ENCODE data around the gene OPHN1.
A peak's percentile ranks its signal among the peaks of the same experiment; 100 is the strongest.

Gene OPHN1

DNA sequence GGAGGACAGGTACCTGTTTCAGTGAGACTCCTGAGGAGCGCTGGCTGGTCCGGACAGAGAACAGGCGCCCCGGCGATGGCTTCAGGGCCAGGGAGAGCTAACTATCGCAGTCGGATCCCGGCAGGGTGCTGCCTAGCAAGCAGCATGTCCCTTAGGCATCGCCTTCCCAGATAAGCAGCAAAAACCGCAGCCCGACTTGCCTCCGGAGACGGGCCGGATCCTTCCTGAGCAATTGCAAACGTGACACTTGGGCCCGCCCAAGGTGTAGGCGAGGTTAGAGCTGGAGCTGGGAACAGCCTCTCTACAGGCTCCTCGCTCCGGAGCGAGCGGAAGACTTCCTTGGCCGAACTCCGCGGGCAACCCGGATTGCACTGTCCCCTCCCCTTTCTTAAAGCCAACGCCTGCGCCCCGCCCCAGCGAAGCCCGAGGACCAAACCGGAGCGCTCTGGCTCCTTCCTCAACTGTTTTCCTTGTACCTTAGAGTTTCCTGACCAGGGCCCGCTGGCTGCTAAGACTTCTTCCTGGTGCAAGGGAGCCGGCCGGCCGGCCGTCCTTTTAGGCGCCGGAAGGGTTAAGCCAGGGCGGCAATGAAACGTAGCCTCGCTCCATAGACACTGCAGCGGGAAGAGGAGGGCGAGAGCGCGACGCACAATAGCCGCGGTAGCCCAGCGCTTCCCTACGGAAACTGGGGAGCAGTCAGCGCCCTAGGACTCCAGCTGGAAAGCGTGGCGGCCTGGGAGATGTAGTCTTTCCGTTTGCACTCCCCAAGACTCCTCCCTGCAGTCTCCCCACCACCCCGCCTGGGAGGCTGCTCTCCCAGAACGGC lies at the start of gene OPHN1:
OPHN1 (minus strand) TSS at position 341 of the 826 bp plus-strand sequence. CDS start 475 bp downstream, outside the sequence.
- peak; percentile 1 for DNase-seq

DNA sequence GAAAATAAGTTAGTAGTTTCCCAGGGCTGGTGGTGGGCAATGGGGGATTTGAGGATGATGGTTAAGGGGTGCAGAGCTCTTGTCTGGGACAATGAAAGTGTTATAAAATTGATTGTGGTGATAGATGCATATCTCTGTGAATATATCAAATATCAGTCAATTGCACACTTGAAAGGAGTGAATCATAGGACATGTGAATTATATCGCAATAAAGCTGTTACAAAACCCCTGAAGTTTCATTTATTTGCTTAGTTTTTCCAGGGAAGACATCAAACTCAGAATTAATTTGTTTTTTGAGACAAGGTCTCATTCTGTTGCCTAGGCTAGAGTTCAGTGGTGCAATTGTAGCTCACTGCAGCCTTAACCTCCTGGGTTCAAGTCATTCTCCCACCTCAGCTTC lies 47.7 kb upstream of the OPHN1 start:
- no peak for DNase-seq

DNA sequence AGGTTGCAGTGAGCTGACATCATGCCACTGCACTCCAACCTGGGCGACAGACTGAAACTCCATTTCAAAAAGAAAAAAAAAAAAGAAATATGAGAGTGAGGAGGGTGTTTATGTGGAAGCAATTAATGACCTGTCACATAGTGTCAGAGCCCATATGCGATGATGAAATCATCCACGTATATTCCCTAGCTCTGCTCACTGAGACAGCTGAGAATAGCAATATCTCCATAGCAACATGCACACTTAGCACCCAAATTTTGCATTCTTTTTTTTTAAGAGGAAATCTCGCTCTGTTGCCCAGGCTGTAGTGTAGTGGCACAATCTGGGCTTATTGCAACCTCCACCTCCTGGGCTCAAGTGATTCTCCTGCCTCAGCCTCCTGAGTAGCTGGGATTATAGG lies 31.5 kb upstream of the OPHN1 start:
- DNase-seq, result no peak

- DNase-seq, result no peak
Measured at GRCh38 chrX:68463880-68464279, 30.6 kb upstream of the OPHN1 start.

DNA sequence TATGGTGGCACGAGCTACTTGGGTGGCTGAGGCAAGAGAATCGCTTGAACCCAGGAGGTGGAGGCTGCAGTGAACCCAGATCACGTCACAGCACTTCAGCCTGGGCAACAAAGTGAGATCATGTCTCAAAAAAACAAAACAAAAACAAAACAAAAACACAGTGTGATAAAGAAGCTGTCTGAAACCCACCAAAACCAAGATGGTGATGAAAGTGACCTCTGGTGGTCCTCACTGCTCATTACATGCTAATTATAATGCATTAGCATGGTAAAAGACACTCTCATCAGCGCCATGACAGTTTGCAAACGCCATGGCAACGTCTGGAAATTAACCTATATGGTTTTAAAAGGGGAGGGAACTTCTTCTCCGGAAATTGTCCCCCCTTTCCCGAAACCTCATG lies 29.4 kb upstream of the OPHN1 start:
- DNase-seq, result peak; percentile 1

DNA sequence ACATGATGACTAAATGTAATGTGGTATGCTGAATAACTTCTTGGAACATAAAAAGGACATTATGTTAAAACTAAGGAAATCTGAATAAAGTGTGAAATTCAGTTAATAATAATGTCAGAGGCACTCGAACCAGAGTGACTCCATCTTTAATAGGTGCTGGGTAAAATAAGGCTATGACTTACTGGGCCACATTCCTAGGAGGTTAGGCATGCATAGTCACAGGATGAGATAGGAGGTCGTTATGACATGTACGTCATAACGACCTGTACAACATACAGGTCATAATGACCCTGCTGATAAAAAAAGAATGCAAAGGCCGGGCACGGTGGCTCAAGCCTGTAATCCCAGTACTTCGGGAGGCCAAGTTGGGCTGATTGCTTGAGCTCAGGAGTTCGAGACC lies 28.9 kb upstream of the OPHN1 start:
- no peak for DNase-seq

DNA sequence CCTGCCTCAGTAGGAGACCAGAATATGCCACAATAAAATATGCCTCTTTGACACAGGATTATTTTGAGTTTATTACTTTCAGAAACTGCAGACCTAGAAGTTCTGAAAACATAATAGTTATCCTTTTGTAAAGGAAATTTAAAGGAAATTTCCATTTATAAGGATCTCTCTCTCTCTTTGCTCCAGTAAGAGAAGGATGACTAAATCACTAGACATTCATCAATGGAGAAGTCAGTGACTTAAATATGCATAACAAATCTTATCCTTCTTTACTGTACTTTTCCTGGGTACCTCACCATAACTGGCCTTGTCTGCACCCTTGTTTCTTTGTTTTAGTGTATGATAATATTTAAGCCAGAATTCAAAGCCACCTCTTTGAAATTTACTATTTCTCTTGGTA lies 28.3 kb upstream of the OPHN1 start:
- no peak for DNase-seq

DNA sequence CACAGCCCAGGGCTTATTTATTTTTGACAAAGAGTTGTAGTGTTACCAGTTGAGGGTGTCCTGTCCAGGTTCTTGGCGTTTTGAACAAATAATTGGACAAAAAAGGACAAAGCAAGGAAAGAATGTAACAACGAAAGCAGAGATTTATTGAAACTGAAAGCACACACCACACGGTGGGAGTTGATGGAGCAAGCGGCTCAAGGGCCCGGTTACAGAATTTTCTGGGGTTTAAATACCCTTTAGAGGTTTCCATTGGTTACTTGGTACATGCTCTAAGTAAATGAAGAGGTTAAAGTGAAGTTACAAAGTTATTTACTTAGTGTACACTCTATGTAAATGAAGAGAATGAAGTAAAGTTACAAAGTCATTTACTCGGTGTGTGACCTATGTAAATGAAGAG lies 27.8 kb upstream of the OPHN1 start:
- DNase-seq, result no peak

- DNase-seq, result no peak
Measured at GRCh38 chrX:68455151-68455510, 21.8 kb upstream of the OPHN1 start.

- no peak for DNase-seq
Measured at GRCh38 chrX:68454476-68455150, 21.3 kb upstream of the OPHN1 start.

DNA sequence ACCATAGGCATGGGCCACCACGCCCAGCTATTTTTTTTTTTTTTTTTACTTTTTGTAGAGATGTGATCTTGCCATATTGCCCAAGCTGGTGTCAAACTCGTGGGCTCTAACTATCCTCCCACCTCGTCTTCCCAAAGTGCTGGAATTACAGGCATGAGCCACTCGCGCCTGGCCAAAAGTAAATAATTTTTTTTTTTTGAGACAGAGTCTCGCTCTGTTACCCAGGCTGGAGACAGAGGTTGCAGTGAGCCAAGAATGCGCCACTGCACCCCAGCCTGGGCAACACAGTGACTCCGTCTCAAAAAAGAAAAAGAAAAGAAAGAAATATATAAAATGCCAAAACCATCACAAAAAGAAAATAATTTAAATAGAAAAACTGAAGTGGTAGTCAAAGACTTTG lies 18.4 kb upstream of the OPHN1 start:
- no peak for DNase-seq

GRCh38 chrX:68443155-68443868 lies 10.0 kb upstream of the OPHN1 start:
- DNase-seq, result peak; percentile 9

GRCh38 chrX:68440940-68441339 lies 7.6 kb upstream of the OPHN1 start:
- DNase-seq, result no peak

DNA sequence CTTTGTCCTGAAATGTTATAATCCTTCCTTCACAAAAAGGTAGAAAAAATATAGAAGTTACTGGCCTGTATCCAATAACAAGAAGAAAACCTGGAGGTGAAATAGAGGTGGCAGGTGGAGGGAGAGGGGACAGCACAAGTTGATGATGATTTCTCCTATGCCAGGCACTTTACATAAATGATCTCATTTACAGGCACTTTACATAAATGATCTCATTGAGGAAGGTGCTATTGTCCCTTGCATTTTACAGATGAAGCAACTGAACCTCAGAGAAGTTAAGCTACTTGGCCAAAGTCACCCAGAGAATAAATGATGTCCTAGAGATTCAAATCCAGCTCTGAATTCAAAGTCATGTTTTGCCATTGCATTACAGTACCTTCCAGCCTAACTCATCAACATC lies 7.1 kb upstream of the OPHN1 start:
- no peak for DNase-seq

GRCh38 chrX:68439341-68439740 lies 6.0 kb upstream of the OPHN1 start:
- no peak for DNase-seq

DNA sequence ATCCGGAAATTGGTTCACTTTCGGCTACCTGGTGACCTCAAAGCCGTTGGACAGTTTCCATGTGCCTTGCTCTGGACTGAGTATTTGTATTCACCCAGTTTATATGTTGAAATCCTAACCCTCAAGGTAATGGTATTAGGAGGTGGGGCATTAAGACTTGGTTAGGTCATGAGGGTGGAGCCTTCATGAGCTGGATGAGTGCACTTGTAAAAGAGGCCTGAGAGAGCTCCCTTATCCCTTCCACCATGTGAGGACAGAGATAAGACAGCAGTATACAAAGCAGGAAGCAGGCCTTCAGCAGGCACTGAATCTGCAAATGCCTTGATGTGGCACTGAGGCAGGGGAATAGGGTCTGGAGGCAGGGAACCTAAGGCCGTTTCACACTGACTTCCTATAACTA lies 5.3 kb upstream of the OPHN1 start:
- no peak for DNase-seq

DNA sequence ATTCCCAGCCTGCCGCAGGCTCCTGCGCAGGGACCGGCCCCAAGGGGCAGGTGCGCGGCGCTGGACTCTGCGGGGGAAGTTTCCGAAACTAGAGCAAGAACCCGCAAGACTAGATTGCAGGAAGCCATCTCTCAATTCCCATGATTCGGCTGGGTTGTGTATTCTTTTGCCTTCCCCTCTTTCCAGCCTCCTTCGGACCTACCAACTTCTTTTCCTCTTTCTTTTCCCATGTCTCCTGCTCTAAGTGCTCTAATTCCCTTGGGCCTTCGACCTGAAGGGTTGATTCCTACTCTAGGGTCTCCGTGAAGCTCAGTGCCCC lies 645 bp upstream of the OPHN1 start:
- no peak for DNase-seq

DNA sequence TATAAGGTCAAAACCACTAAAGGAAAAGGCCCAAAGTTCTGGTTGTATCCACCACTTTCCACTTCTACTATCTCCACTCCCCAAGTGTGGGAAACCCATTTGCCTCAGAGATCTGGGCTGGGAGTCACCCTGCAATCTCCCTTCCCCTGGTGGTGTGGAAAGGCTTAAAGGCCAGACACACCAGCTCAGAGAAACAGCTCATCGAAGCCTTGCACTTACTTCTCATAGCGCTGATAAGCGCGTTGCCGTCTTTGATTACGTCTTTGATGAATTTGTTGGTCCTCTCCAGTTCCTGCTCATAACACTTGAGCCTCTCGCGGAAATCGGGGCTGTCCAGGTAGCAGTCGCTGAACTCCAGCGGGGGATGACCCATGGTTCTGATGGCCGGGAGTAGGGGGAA lies 647 bp downstream of the OPHN1 start:
- no peak for DNase-seq

- no peak for DNase-seq
Measured at GRCh38 chrX:68431836-68432235, 1.5 kb downstream of the OPHN1 start.

GRCh38 chrX:68429216-68429615 lies 4.1 kb downstream of the OPHN1 start:
- no peak for DNase-seq

GRCh38 chrX:68428431-68428830 lies 4.9 kb downstream of the OPHN1 start:
- DNase-seq, result no peak

DNA sequence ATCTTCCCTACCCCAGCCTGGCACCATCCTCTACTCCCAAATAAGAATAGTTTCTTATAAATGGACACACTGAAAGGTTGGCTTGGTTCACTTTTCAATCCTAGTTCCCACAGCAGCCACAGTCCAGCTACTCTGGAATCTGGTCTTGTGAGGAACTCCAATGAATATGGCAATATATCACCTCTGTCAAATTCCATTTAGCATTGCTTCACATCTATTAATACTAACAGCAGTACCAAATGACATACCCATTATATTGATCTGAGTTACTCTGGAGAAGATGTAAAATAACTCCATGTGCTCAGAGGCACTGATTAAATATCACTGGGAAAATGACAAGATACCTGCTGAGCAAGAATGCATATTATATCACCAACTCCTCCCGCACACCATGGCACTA lies 8.6 kb downstream of the OPHN1 start:
- DNase-seq, result no peak

GRCh38 chrX:68422478-68422877 lies 10.8 kb downstream of the OPHN1 start:
- no peak for DNase-seq

DNA sequence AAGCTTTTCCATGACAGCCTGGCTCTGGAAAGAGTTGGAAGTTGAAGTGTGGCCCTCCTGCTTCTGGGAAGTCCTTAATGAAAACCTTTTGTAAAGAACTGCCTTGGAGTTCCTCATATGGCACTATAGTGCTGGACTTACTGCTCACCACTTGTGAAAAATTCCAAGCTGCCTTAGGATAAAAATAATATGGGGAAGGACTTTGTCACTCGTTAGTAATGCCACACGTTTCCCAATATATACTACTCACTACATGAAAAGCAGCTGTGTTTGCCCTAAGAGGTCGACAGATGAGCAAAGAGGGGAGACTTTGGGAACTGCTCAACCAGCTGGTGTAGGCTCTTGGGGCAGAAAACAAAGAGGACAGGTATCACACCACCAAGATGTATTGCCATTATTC lies 11.7 kb downstream of the OPHN1 start:
- no peak for DNase-seq

Data from activated naive CD4-positive, alpha-beta T cell treated with Interleukin-2 at 50 U/mL for 16 hours (primary cell).